CD4-positive, alpha-beta memory T cell (primary cell): Measurements from ENCODE around the gene HEMGN. TPM values are rescaled to one million over a fixed set of nuclear protein-coding genes. Genes with fewer than 3 reads are reported as not detected.
"Not testable (repeated sequence)": the region's sequence is repeated elsewhere in the genome, so short reads cannot be mapped to it uniquely, and the experiment has no call there.

ENCODE experiments used
- CTCF ChIA-PET: fragments of 350-600 bp; sonication (Branson Sonifier 250); formaldehyde crosslinking; loops from one replicate; lab custom pipeline; 2021; ENCODE audit warnings: inconsistent platforms; ENCODE audit not compliant: partially characterized antibody; lab: Charles Lee
- POLR2A ChIA-PET: fragments of 350-600 bp; sonication (Branson Sonifier 250); formaldehyde crosslinking; loops from one replicate; lab custom pipeline; 2021; ENCODE audit not compliant: partially characterized antibody; lab: Charles Lee
- DNase-seq, 5 donors: peaks; one replicate each; pipeline versions ENCODE4 v3.0.0 to v3.0.0-alpha.2; 2020 to 2022; ENCODE audit warnings: mixed read lengths in 1 of 5
- H3K27ac ChIP-seq: one replicate; pipeline ENCODE4 v1.7.0; 2013; ENCODE audit warnings: low read depth, low read length
- H3K27me3 ChIP-seq: 2 replicates; pipeline ENCODE4 v1.7.0; 2013; ENCODE audit warnings: mild to moderate bottlenecking, low read length, moderate library complexity; ENCODE audit not compliant: insufficient read depth
- H3K36me3 ChIP-seq: 2 replicates; pipeline ENCODE4 v1.7.0; 2013; ENCODE audit warnings: mild to moderate bottlenecking, low read length, moderate library complexity; ENCODE audit not compliant: insufficient read depth
- H3K4me1 ChIP-seq: 2 replicates; pipeline ENCODE4 v1.7.0; 2013; ENCODE audit warnings: mild to moderate bottlenecking, low read length, moderate library complexity; ENCODE audit not compliant: insufficient read depth
- H3K4me3 ChIP-seq, 2 donors: one replicate each; pipeline ENCODE4 v1.7.0; 2013; ENCODE audit warnings: low read length in 2 of 2, mild to moderate bottlenecking in 1 of 2
- H3K9me3 ChIP-seq, 2 donors: one replicate each; pipeline ENCODE4 v1.7.0; 2013; ENCODE audit warnings: low read length in 2 of 2, control low read depth in 1 of 2; ENCODE audit not compliant: control insufficient read depth in 1 of 2
- H3K27ac Mint-ChIP-seq, 7 donors: one replicate each; pipeline ENCODE4 v1.8.0; 2020 to 2021; ENCODE audit warnings: mixed read lengths in 7 of 7, mild to moderate bottlenecking in 6 of 7, inconsistent platforms in 3 of 7, moderate library complexity in 3 of 7
- H3K27me3 Mint-ChIP-seq, 2 donors: one replicate each; pipeline ENCODE4 v1.8.0; 2020 to 2021; ENCODE audit warnings: mixed read lengths in 2 of 2
- H3K36me3 Mint-ChIP-seq, 2 donors: one replicate each; pipeline ENCODE4 v1.8.0; 2020 to 2021; ENCODE audit warnings: mixed read lengths in 2 of 2, inconsistent platforms in 1 of 2, mild to moderate bottlenecking in 1 of 2
- H3K4me1 Mint-ChIP-seq, 4 donors: one replicate each; pipeline ENCODE4 v1.8.0; 2020 to 2021; ENCODE audit warnings: mixed read lengths in 4 of 4, mild to moderate bottlenecking in 1 of 4
- H3K4me3 Mint-ChIP-seq, 8 donors: one replicate each; pipeline ENCODE4 v1.8.0; 2020 to 2021; ENCODE audit warnings: mixed read lengths in 8 of 8, mild to moderate bottlenecking in 7 of 8, moderate library complexity in 6 of 8, inconsistent platforms in 3 of 8
- H3K9me3 Mint-ChIP-seq, 8 donors: one replicate each; pipeline ENCODE4 v1.8.0; 2020 to 2021; ENCODE audit warnings: mixed read lengths in 8 of 8, mild to moderate bottlenecking in 5 of 8, inconsistent platforms in 3 of 8, moderate library complexity in 1 of 8
- intact Hi-C: fragments of 100-400 bp; cut with micrococcal nuclease; formaldehyde crosslinking; loops from one replicate; pipeline ENCODE4 v1.15.1; 2023
- polyA plus RNA-seq, 2 donors: library from polyadenylated mRNA; unstranded; fragments of 300-500 nt; fragmentation: Illumina TruSeq; gene quantifications; one replicate each; pipeline ENCODE4 v1.2.3, GENCODE V29; 2021
- total RNA-seq, 2 experiments: library from RNA; stranded (reverse); gene quantifications; one replicate each; pipeline ENCODE4 v1.2.3, GENCODE V29; 2021

Gene HEMGN
- total and polyA plus RNA-seq, 4 experiments from 2014 or later = 1.6 to 4.0 (median 2.9) TPM

GRCh38 chr9:97978371-97979130, 40.6 kb upstream of the HEMGN start:
- ChIA-PET CTCF (interaction anchor here (1.0 kb wide), 1 partner anchor 263 kb away, joined by 3 read pairs; no protein-coding TSS in a partner anchor), POLR2A (no interaction called here)
- Histone ChIP-seq H3K36me3 (no peaks in the 10 kb centered on the region), H3K4me1 (peaks cover 8% of the 10 kb centered on the region), H3K27me3 (no peaks in the 10 kb centered on the region), H3K27ac (no peak overlapping the region), H3K9me3 (no peaks in the 10 kb centered on the region), H3K4me3 (no peak overlapping the region)
- Mint-ChIP-seq H3K36me3 (peaks cover 0 to 3% of the 10 kb centered on the region in 2 donors), H3K27me3 (peaks cover 0 to 1% of the 10 kb centered on the region in 2 donors), H3K4me1 (peaks cover 2 to 22% (median 11%) of the 10 kb centered on the region in 4 donors), H3K9me3 (peaks cover 0 to 4% (median 0%) of the 10 kb centered on the region in 8 donors), H3K4me3 (no peak overlapping the region), H3K27ac (no peak overlapping the region)
- intact Hi-C loops = no loop called here
- no peak for DNase-seq

DNA sequence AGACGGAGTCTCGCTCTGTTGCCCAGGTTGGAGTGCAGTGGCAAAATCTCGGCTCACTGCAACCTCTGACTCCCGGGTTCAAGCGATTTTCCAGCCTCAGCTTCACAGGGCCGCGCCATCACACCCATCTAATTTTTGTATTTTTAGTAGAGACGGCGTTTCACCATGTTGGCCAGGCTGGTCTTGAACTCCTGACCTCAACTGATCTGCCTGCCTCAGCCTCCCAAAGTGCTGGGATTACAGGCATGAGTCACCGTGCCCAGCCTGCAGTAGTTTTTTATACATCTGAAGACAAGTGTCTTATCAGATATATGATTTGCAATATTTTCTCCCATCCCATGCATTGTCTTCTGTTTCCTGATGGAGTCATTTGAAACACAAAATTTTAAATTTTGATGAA, 38.7 kb upstream of the HEMGN start:
- H3K4me3 ChIP-seq, H3K36me3 ChIP-seq, POLR2A ChIA-PET, H3K27me3 ChIP-seq, H3K27me3 Mint-ChIP-seq, CTCF ChIA-PET, DNase-seq, H3K4me1 ChIP-seq, H3K9me3 Mint-ChIP-seq, H3K36me3 Mint-ChIP-seq, intact Hi-C loops, H3K27ac Mint-ChIP-seq, H3K4me3 Mint-ChIP-seq, H3K9me3 ChIP-seq, H3K27ac ChIP-seq: not testable (repeated sequence)
- H3K4me1 Mint-ChIP-seq = peaks cover 0 to 10% (median 5%) of the 10 kb centered on the region in 4 donors

DNA sequence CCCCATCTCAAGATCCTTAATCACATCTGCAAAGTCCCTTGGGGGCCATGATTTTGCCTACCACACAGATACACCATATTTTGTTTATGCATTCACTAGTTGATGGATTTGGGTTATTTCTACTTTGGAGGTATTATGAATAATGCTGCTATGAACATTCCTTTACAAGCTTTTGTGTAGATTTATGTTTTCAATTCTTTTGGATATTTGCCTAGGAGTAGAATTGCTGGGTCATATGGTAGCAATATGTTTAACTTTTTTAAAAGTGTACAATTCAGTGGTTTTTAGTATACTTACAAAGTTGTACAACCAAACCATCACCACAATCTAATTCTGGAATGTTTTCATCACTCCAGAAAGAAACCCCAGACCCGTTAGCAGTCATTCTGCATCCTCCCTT, 37.4 kb upstream of the HEMGN start:
- H3K27me3 ChIP-seq = no peaks in the 10 kb centered on the region
- intact Hi-C loops = no loop called here
- H3K27ac ChIP-seq = no peak overlapping the region
- Mint-ChIP-seq H3K27me3 (peaks cover 3 to 5% of the 10 kb centered on the region in 2 donors), H3K4me1 (peaks cover 0 to 5% (median 4%) of the 10 kb centered on the region in 4 donors), H3K4me3 (peak overlapping the region in 1 of 8 donors; percentile 41), H3K27ac (no peak overlapping the region), H3K36me3 (peaks cover 0 to 3% of the 10 kb centered on the region in 2 donors), H3K9me3 (peaks cover 0 to 4% (median 0%) of the 10 kb centered on the region in 8 donors)
- POLR2A ChIA-PET = no interaction called here
- H3K4me1 ChIP-seq = no peaks in the 10 kb centered on the region
- DNase-seq = no peak
- H3K9me3 ChIP-seq = no peaks in the 10 kb centered on the region
- no peaks in the 10 kb centered on the region for H3K36me3 ChIP-seq
- H3K4me3 ChIP-seq = no peak overlapping the region
- CTCF ChIA-PET = no interaction called here

DNA sequence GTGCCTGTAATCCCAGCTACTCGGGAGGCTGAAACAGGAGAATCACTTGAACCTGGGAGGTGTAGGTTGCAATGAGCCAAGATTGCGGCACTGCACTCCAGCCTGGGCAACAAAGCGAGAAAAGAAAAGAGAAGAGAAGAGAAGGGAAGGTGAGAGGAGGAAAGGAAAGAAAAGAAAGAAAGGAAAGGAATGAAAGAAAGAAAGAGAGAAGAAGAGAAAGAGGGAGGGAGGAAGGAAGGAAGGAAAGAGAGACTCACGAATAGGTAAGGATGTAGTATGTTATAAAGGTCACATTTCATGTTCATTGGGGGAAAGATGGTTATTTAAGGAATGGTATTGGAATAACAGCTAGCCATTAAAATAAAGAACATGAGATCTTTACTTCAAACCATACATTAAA, 34.8 kb upstream of the HEMGN start:
- intact Hi-C loops = no loop called here

GRCh38 chr9:97970165-97970564, 32.2 kb upstream of the HEMGN start:
- Histone ChIP-seq H3K4me1 (no peaks in the 10 kb centered on the region), H3K27ac (no peak overlapping the region), H3K27me3 (no peaks in the 10 kb centered on the region), H3K36me3 (no peaks in the 10 kb centered on the region), H3K4me3 (no peak overlapping the region), H3K9me3 (no peaks in the 10 kb centered on the region)
- CTCF ChIA-PET = no interaction called here
- POLR2A ChIA-PET = interaction anchor here (1.8 kb wide), 1 partner anchor 10 kb away, joined by 4 read pairs; no protein-coding TSS in a partner anchor
- no peak for DNase-seq
- peaks cover 0 to under 1% of the 10 kb centered on the region in 2 donors for H3K36me3 Mint-ChIP-seq
- H3K27me3 Mint-ChIP-seq = peaks cover 6 to 11% of the 10 kb centered on the region in 2 donors
- peaks cover 0 to 1% (median 0%) of the 10 kb centered on the region in 4 donors for H3K4me1 Mint-ChIP-seq
- H3K9me3 Mint-ChIP-seq = peaks cover 0 to 2% (median 0%) of the 10 kb centered on the region in 8 donors
- intact Hi-C loops = no loop called here
- no peak overlapping the region for H3K27ac Mint-ChIP-seq
- H3K4me3 Mint-ChIP-seq = no peak overlapping the region

More for the DNA sequence above, 34.8 kb upstream of the HEMGN start:
- Histone ChIP-seq H3K27ac (no peak overlapping the region), H3K4me1 (no peaks in the 10 kb centered on the region), H3K4me3 (no peak overlapping the region), H3K9me3 (no peaks in the 10 kb centered on the region), H3K27me3 (no peaks in the 10 kb centered on the region), H3K36me3 (no peaks in the 10 kb centered on the region)
- no peak overlapping the region for H3K4me3 Mint-ChIP-seq
- H3K9me3 Mint-ChIP-seq = peaks cover 0 to 4% (median 0%) of the 10 kb centered on the region in 8 donors
- peaks cover 0 to 3% of the 10 kb centered on the region in 2 donors for H3K36me3 Mint-ChIP-seq
- CTCF ChIA-PET = interaction anchor here (0.7 to 1.7 kb wide), 4 partner anchors 10 to 49 kb away, joined by 3 to 6 read pairs (median 4); partner anchors contain the start of gene ANP32B
- peaks cover 5 to 7% of the 10 kb centered on the region in 2 donors for H3K27me3 Mint-ChIP-seq
- peak overlapping the region in 1 of 7 donors; percentile 27 for H3K27ac Mint-ChIP-seq
- DNase-seq = no peak
- POLR2A ChIA-PET = interaction anchor here (1.3 kb wide), 1 partner anchor 10 kb away, joined by 8 read pairs; the partner anchor contains the start of gene ANP32B
- peaks cover 0 to 1% (median 0%) of the 10 kb centered on the region in 4 donors for H3K4me1 Mint-ChIP-seq

- Histone ChIP-seq H3K27me3 (no peaks in the 10 kb centered on the region), H3K4me1 (no peaks in the 10 kb centered on the region), H3K36me3 (no peaks in the 10 kb centered on the region), H3K27ac (no peak overlapping the region), H3K4me3 (no peak overlapping the region), H3K9me3 (no peaks in the 10 kb centered on the region)
- intact Hi-C loops = no loop called here
- no peak for DNase-seq
- peaks cover 0 to 1% (median 0%) of the 10 kb centered on the region in 4 donors for H3K4me1 Mint-ChIP-seq
- peaks cover 7 to 13% of the 10 kb centered on the region in 2 donors for H3K27me3 Mint-ChIP-seq
- no peak overlapping the region for H3K4me3 Mint-ChIP-seq
- H3K36me3 Mint-ChIP-seq = no peaks in the 10 kb centered on the region
- ChIA-PET POLR2A (no interaction called here), CTCF (interaction anchor here (1.3 kb wide), 1 partner anchor 78 kb away, joined by 3 read pairs; no protein-coding TSS in a partner anchor)
- no peaks in the 10 kb centered on the region for H3K9me3 Mint-ChIP-seq
- H3K27ac Mint-ChIP-seq = peak overlapping the region in 1 of 7 donors; percentile 57
Observed at GRCh38 chr9:97969014-97969413, 31.0 kb upstream of the HEMGN start.

DNA sequence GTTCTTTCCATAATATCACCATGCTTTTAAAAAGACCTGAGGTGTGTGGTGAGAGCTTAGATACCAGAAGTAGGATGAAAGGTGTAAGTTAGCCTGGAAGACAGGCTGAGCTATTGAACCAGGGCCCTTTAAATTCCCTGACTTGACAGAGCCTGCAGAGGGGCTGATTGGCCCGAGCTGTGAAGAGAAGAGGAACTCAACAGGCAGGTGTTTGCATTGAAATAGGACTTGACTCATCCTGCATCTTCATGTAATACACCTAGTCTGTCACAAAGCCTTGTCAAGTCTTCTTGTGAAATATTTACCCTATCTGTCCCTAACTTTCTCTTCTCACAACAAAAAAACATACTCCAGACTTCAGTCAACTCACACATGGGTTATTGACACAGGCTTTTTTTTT, 28.5 kb upstream of the HEMGN start:
- Mint-ChIP-seq H3K4me1 (no peaks in the 10 kb centered on the region), H3K36me3 (no peaks in the 10 kb centered on the region), H3K4me3 (no peak overlapping the region), H3K27ac (no peak overlapping the region), H3K27me3 (peaks cover 7% of the 10 kb centered on the region in 2 donors), H3K9me3 (no peaks in the 10 kb centered on the region)
- H3K4me1 ChIP-seq = no peaks in the 10 kb centered on the region
- no peak overlapping the region for H3K4me3 ChIP-seq
- DNase-seq = no peak
- H3K27me3 ChIP-seq = no peaks in the 10 kb centered on the region
- H3K36me3 ChIP-seq = no peaks in the 10 kb centered on the region
- H3K9me3 ChIP-seq = no peaks in the 10 kb centered on the region
- intact Hi-C loops = no loop called here
- CTCF ChIA-PET = interaction anchor here (2.3 kb wide), 1 partner anchor 12 kb away, joined by 6 read pairs; no protein-coding TSS in a partner anchor
- POLR2A ChIA-PET = interaction anchor here (1.3 kb wide), 1 partner anchor 16 kb away, joined by 7 read pairs; the partner anchor contains the start of gene ANP32B
- H3K27ac ChIP-seq = no peak overlapping the region
